AG10803 (cell line): Measurements from ENCODE around the gene EFCAB11.

ENCODE experiments used
- DNase-seq: peaks from one replicate; pipeline ENCODE4 v3.0.0; 2010; ENCODE audit warnings: low read depth
- H3K4me3 ChIP-seq: 2 replicates; pipeline ENCODE4 v1.5.1; 2011; ENCODE audit warnings: mild to moderate bottlenecking, low read length, control low read depth
- CTCF ChIP-seq: conservative IDR thresholded peaks from 2 replicates; pipeline ENCODE4 v1.5.1; 2011; ENCODE audit warnings: mild to moderate bottlenecking, low read length, control low read depth, inconsistent platforms

EFCAB11 gene

GRCh38 chr14:89947344-89947743 lies 7.2 kb downstream of the EFCAB11 start:
- no peak for TF ChIP-seq CTCF
- no peak for DNase-seq
- no peak overlapping the region for H3K4me3 ChIP-seq

- H3K4me3 ChIP-seq: no peak overlapping the region
- no peak for TF ChIP-seq CTCF
- no peak for DNase-seq
These were observed 12.6 kb downstream of the EFCAB11 start for GRCh38 chr14:89941830-89942377.

GRCh38 chr14:89936654-89937185 lies 17.8 kb downstream of the EFCAB11 start:
- no peak for DNase-seq
- no peak; the same call in 1 of the 2 replicates for TF ChIP-seq CTCF
- no peak overlapping the region for H3K4me3 ChIP-seq

GRCh38 chr14:89933002-89933401 lies 21.5 kb downstream of the EFCAB11 start:
- no peak for TF ChIP-seq CTCF
- no peak for DNase-seq

GRCh38 chr14:89927186-89927865 lies 27.2 kb downstream of the EFCAB11 start:
- TF ChIP-seq CTCF: no peak
- DNase-seq: no peak
- H3K4me3 ChIP-seq: no peak overlapping the region

More at GRCh38 chr14:89933002-89933401, 21.5 kb downstream of the EFCAB11 start:
- H3K4me3 ChIP-seq: no peak overlapping the region

- no peak overlapping the region for H3K4me3 ChIP-seq
- DNase-seq: peak; percentile 33
- no peak for TF ChIP-seq CTCF
These were observed 27.8 kb downstream of the EFCAB11 start for GRCh38 chr14:89926694-89927093.

- peak; percentile 29 for DNase-seq
- no peak for TF ChIP-seq CTCF
- H3K4me3 ChIP-seq: no peak overlapping the region
These were observed 30.3 kb downstream of the EFCAB11 start for GRCh38 chr14:89924268-89924667.
